HG03432 (cell line): ENCODE results near the gene GLRA3.

Experiments
- ATAC-seq: cut with Tn5 transposase; IDR thresholded peaks from one replicate; pipeline ENCODE4 v1.9.1; 2021; ENCODE audit warnings: mild to moderate bottlenecking, moderate library complexity; ENCODE audit not compliant: unreplicated experiment

Gene GLRA3

DNA sequence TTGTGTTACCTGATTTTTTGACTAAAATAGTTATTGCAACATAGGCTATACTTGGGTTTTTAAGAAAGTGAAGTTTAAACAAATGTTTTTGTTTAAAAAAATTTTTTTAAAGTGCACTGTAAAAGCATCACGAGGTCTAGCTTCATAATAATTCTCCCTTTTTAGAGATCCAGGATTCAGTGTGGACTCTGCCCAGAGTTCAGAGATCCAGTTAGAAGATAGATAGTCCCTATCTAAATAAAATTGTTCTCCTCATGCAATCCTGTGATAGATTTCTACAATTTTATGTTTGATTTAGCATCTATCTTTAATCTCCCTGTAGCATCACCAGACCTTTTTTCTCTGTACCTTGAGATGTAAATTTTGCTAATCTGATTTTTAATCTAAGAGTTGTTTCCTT is 221.3 kb downstream of the GLRA3 start:
- ATAC-seq: no peak

- ATAC-seq: no peak
Measured at GRCh38 chr4:174604198-174604597, 224.8 kb downstream of the GLRA3 start.

GRCh38 chr4:174600391-174600790 is 228.7 kb downstream of the GLRA3 start:
- ATAC-seq: no peak

- ATAC-seq: no peak
Measured at GRCh38 chr4:174598800-174599199, 230.2 kb downstream of the GLRA3 start.

- ATAC-seq: no peak
Measured at GRCh38 chr4:174596513-174596912, 232.5 kb downstream of the GLRA3 start.

DNA sequence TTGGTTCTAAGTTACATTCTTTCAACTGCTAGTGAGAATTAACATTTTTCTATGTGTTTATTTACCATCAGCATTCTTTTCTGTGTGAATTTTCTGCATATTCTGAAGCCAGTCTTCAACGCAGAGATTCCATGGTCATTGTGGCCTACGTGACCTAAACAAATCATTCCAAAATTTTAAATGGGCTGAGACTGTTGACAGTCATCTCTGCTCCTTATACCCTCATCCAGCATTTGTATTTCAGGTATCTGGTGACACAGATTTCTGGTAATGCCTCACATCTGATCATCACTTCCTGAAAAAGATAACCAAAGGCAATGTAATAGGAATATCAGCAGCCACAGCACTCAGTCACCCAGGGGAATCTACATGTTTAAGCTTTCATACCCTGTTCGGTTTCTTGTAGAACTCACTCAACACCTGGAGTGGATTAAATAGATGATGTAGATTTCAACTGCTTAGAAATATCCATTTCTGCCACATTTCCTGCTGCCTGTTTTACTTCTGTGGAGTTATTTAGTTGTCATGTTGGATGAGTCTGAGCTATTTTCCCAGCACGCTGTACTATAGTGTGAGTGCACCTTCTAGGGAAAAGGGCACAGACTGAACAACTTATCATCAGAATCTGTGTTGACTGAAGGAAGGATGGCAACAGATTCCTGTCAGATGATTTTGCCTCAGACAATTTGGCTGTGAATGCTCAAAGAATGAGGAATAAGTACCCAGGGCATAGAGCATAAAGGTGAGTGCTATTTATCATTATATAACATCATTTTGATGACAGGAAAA is 233.7 kb downstream of the GLRA3 start:
- ATAC-seq: no peak

GRCh38 chr4:174593701-174594100 is 235.3 kb downstream of the GLRA3 start:
- ATAC-seq: no peak

DNA sequence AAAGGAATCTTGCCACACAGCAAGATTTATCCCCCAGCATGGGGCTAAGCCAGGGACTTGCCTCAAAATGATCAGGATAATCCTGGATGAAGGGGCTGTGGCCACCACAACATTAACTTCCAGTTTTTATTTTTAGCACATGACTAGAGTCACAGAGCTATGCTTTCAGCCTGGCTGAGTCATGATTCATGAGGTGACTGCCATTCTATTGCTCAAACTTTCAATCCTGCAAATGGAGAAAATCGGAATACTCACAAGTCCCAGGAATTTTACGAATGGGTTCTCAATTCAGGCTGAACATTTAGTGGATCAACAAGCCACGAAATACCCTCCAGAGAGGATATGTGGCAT is 236.1 kb downstream of the GLRA3 start:
- ATAC-seq: no peak

DNA sequence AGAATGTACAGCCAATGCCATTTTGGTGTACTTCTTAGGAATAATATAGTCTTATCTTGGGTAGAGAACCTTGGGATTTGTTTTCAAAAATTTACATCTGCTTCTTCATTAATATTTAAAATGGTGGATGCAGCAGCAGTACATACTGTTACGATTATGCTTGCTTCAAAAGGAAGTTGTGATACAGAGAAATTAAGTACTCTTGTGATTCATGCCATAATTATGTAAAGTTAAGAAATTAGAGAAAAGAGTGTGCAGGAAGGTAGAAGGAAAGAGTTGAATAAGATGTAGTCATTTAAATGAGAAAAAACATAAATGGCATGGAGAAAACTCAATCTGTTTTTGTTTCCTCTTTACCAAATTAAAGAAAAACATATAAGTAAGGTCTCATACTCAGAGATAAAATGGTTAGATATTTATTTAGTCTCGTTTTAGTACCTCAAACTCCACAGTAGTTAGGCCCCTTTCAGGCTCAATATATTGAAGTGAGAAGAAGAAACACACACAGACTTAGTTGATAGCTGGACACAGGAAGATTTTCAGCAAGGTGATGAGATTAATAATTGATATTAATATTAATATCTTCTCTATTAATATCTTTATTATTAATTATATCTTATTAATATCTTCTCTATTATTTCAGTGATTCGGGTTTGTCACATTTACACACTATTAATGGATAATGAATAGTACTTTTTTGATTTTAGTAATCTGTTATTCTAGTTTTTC is 236.6 kb downstream of the GLRA3 start:
- no peak for ATAC-seq

DNA sequence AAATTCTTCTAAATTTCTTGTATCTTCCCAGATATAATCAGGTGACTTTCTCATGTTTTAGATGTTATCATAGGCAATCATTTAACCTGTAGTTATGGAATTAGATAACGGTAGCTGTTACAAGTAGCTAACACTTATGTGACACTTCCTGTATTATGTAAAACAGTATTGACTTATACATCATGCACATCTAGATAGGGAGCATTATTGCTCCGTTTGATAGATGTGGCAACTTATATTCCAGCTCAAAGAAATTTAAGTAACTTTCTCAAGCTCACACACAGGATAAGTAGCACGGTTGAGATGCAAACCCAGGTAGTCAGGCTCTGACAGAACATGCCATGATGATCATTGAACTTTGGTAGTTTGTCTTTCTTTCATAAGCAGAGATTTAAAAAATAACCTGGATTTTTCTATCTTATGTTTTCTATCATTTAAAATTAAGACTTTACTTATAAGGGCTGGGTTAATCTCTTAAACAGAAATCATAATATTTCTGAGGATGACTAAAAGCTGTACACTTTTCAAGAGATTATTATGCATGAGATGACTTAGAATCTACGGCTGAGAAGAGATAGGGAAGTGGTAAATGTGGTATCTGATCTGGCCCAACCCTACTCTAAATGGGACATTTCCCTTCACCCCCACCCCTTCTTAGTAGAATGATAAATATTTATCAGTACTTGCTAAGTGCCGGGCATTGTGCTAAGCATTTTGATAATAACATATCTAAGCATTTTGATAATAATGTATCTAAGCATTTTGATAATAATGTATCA is 237.6 kb downstream of the GLRA3 start:
- ATAC-seq: peak; percentile 91

GRCh38 chr4:174590336-174590735 is 238.7 kb downstream of the GLRA3 start:
- ATAC-seq: no peak
